Fibroblast of skin of left biceps (primary cell): ENCODE data around the gene RRP1.

Source experiments
- DNase-seq, 2 experiments: peaks; one replicate each; pipeline ENCODE4 v3.0.0-alpha.2; 2013; ENCODE audit warnings: low read depth in 2 of 2

The RRP1 gene

GRCh38 chr21:43775795-43776430 is 13.5 kb upstream of the RRP1 start, which contains the start of gene CSTB:
CSTB (minus strand) TSS chr21:43776308; CDS start chr21:43776269, 39 bp downstream.
- no peak for DNase-seq

DNA sequence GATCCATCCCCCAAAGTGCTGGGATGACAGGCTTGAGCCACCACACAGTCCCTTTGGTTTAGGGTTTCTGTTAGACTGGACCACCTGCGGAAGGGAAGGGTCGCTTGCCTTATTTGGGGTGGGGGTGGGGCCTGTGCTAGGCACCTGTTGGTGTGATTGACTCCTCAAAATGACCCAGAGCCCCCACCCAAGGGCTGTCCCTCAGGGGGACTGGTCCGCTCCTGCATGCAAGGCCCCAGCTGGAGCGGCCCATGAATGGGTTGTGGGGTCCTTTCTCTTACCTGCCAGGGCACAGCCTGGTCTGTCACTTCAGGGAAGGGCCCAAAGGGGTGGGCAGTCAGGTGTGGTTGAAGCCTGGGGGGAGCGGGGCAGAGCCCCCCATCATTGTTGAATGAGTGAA is 11.4 kb upstream of the RRP1 start:
- DNase-seq = no peak

GRCh38 chr21:43778469-43779335 is 10.7 kb upstream of the RRP1 start:
- no peak for DNase-seq

- DNase-seq = no peak
Observed at GRCh38 chr21:43779660-43780059, 9.7 kb upstream of the RRP1 start.

DNA sequence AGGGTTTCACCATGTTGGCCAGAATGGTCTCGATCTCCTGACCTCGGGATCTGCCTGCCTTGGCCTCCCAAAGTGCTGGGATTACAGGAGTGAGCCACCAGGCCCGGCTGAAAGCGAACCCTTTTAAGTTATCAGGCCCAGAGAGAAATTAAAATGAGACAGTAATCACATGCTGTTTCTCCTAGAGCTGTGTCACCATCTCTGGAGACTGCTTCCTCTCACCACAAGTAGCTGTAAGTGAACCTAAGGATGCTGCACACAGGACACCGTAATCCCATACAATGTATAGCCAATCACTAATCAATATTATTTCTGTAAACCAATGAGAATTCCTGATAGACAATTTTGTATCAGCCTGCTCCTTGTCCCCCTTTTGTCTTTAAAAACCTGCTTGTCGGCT is 7.5 kb upstream of the RRP1 start:
- DNase-seq = no peak

GRCh38 chr21:43782431-43783097 is 6.8 kb upstream of the RRP1 start:
- DNase-seq = no peak

- DNase-seq = no peak
Observed at GRCh38 chr21:43783098-43783700, 6.2 kb upstream of the RRP1 start.

GRCh38 chr21:43785134-43785533 is 4.2 kb upstream of the RRP1 start:
- no peak for DNase-seq

- DNase-seq = no peak
Observed at GRCh38 chr21:43786300-43786806, 3.0 kb upstream of the RRP1 start.

DNA sequence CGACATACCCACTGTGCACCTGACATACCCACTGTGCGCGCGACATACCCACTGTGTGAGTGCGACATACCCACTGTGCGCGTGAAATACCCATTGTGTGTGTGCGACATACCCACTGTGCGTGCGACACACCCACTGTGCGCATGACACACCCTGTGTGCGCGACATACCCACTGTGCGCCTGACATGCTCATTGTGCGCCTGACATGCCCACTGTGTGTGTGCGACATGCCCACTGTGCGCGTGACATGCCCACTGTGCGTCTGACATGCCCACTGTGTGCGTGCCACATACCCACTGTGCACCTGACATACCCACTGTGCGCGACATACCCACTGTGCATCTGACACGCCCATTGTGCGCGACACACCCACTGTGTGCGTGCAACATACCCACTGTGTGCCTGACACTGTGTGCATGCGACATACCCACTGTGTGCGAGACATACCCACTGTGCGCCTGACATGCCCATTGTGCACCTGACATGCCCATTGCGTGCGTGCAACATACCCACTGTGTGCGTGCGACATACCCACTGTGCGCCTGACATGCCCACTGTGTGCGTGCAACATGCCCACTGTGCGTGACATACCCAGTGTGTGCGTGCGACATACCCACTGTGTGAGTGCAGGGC is 2.5 kb upstream of the RRP1 start:
- no peak for DNase-seq

DNA sequence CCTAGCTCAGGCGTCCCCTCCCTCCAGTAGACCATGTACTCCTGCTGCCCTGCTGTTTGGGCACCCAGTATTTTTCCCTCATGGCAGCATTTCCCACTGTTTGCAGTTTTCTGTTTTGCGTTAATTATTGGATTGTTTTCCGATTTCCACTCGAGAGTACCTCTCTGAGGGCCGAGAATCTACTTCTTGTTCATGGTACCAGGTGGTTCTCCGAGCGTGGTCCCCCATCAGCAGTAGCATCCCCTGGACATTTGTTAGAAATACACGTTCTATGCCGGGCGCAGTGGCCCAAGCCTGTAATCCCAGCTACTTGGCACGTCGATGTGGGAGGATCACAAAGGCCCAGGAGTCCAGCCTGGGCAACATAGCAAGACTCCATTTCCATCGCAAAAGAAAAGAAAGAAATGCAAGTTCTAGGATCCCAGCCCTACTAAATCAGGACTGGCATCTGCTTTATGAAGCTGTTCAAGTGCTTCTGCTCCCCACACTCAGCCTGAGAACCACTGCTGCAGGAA is 690 bp downstream of the RRP1 start:
- DNase-seq = no peak

GRCh38 chr21:43792406-43792805 is 3.0 kb downstream of the RRP1 start:
- DNase-seq = no peak

DNA sequence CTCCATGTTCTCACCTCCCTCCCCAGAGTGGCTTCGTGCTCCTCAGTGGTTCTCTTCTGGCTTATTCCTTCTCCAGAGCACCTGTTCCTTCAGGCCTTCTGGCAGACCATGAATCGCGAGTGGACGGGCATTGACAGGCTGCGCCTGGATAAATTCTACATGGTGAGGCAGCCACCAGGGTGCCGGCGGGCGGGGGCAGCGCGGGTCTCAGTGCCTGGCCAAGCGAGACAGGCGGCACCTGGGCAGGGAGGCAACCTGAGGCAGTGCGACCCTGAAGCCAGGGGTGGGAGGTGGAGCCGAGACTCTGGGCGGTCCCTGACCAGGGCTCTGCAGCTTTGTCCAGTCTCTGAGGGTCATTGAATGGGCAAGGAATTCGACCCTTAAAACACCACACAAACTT is 3.9 kb downstream of the RRP1 start:
- DNase-seq = no peak

DNA sequence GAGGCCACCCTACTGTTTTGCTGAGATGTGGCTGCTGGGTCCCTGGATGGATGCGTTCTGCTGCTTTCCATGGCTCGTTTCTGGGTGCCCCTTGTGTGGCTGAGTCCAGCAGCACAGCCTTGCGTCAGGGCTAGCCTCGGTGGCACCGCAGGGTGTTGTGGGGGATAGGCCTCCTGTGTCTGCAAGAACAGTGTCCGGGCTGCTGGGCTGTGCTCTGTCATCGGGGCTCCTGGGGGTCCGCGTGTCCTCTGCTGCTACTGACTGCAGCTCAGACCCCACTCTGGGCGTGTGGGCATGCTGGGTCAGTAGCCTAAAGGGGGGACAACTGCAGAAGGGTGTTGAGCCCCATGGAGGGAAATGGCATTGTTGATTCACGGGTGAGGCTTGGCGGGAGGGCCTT is 4.9 kb downstream of the RRP1 start:
- no peak for DNase-seq

GRCh38 chr21:43794857-43795256 is 5.5 kb downstream of the RRP1 start:
- no peak for DNase-seq

- DNase-seq = no peak
Observed at GRCh38 chr21:43797415-43797814, 8.0 kb downstream of the RRP1 start.

DNA sequence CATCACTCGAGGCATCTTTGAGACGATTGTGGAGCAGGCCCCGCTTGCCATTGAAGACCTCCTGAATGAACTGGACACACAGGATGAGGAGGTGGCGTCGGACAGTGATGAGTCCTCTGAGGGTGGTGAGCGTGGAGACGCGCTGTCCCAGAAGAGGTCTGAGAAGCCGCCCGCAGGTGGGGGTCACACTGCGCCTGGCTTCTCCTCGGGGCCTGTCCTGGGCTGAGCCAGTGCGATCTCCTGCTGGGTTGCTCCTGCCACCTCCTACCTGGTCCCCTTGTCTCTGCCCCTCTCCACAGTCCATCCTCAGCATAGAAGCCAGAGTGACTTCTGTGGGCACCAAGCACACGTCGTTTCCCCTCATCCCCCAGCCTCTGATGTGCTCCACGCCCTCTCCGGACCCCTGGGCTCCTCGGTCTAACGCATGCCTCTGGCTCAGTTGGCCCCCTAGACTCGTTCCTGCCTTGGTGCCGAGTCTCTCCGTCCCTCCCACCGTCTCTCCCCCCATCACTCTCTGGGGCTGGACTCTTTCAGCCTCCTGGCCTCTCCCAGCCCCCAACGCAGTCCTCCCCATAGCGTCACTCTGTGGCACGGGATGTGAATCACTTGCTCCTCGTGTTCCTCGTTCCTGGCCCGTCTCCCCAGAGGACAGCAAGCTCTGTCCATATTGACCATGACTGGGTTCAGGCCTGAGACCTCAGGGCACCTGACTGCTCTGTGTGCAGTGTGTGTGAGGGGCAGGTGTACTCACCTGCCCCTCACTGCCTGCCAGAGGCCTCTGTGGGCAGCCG is 8.7 kb downstream of the RRP1 start:
- DNase-seq = no peak

GRCh38 chr21:43799301-43799840 is 10.0 kb downstream of the RRP1 start:
- DNase-seq = no peak

- no peak for DNase-seq
Observed at GRCh38 chr21:43800124-43800523, 10.7 kb downstream of the RRP1 start.

DNA sequence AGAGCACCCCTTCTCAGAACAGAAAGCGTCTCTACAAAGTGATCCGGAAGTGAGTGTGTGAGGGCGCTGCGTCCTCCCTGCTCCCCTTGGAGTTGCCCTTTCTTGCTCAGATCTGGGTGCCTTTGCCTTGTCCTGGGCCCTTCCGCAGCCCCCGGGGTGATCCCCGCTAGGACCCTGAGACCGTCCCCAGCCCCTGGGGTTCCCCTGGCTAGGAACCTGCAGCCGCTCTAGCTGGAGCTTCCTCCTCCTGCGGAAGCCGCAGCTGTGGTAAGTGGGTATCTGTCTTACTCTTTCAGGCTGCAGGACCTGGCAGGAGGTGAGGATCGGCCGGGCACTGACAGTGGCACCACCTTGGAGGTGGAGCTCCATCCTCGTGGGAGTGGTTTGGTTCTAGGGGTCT is 11.2 kb downstream of the RRP1 start:
- no peak for DNase-seq
